HUDEP-2 (cell line): ENCODE measurements around the gene PLCB2.
A peak's percentile ranks its signal among the peaks of the same experiment; 100 is the strongest.

Source experiments
- DNase-seq, 76 experiments: peaks; one replicate each; lab custom pipeline; 2025; ENCODE audit not compliant: unreplicated experiment in 76 of 76; lab: John Stamatoyannopoulos, UW

PLCB2 gene

GRCh38 chr15:40286794-40287193, 20.9 kb downstream of the PLCB2 start:
- no peak for DNase-seq

- no peak for DNase-seq
Observed at GRCh38 chr15:40286061-40286532, 21.6 kb downstream of the PLCB2 start.

- no peak for DNase-seq
Observed at GRCh38 chr15:40285554-40286011, 22.2 kb downstream of the PLCB2 start.

GRCh38 chr15:40285151-40285550, 22.6 kb downstream of the PLCB2 start:
- DNase-seq: no peak

GRCh38 chr15:40283615-40284300, 24.0 kb downstream of the PLCB2 start:
- DNase-seq: no peak

- DNase-seq: peak in 26 of 76 experiments; percentile 8 to 65 (median 27)
Observed at GRCh38 chr15:40282869-40283614, 24.7 kb downstream of the PLCB2 start, which contains the start of gene ANKRD63. Gene ANKRD63 (minus strand): TSS chr15:40283064. CDS start chr15:40282586, 478 bp downstream.

- DNase-seq: peak in 32 of 76 experiments; percentile 11 to 65 (median 34)
Observed at GRCh38 chr15:40282147-40282868, 25.4 kb downstream of the PLCB2 start.

- no peak for DNase-seq
Observed at GRCh38 chr15:40281801-40282146, 26.0 kb downstream of the PLCB2 start.

- DNase-seq: no peak
Observed at GRCh38 chr15:40281057-40281800, 26.5 kb downstream of the PLCB2 start.

GRCh38 chr15:40280260-40281056, 27.3 kb downstream of the PLCB2 start:
- no peak for DNase-seq

- DNase-seq: peak in 49 of 76 experiments; percentile 5 to 68 (median 39)
Observed at GRCh38 chr15:40279437-40280141, 28.1 kb downstream of the PLCB2 start.

- DNase-seq: no peak
Observed at GRCh38 chr15:40278026-40278425, 29.7 kb downstream of the PLCB2 start.

- no peak for DNase-seq
Observed at GRCh38 chr15:40277471-40277870, 30.3 kb downstream of the PLCB2 start.

- DNase-seq: no peak
Observed at GRCh38 chr15:40276927-40277326, 30.8 kb downstream of the PLCB2 start.

GRCh38 chr15:40275954-40276353, 31.8 kb downstream of the PLCB2 start:
- DNase-seq: no peak

- DNase-seq: no peak
Observed at GRCh38 chr15:40275523-40275922, 32.2 kb downstream of the PLCB2 start.

- peak in 72 of 76 experiments; percentile 15 to 88 (median 69) for DNase-seq
Observed at GRCh38 chr15:40274350-40275274, 33.1 kb downstream of the PLCB2 start.

- DNase-seq: no peak
Observed at GRCh38 chr15:40273428-40273827, 34.3 kb downstream of the PLCB2 start.
